Measurements from ENCODE around the gene TIMM17B.

The TIMM17B gene

GRCh38 chrX:48852857-48853256, 44.7 kb downstream of the TIMM17B start:
- TF ChIP-seq RAD21 (IDR thresholded peaks at IDR 0.05; ENCODE audit: low read depth) (no peak), TCF12 (IDR thresholded peaks at IDR 0.05; ENCODE audit: low read depth) (no peak), CREB1 (IDR thresholded peaks at IDR 0.05; ENCODE audit: low read depth) (no peak)

GRCh38 chrX:48848847-48849246, 48.7 kb downstream of the TIMM17B start:
- no peak for TF ChIP-seq TEAD4 (IDR thresholded peaks at IDR 0.05)
- TF ChIP-seq TCF12 (IDR thresholded peaks at IDR 0.05; ENCODE audit: low read depth) = no peak
- TF ChIP-seq FOXM1 (IDR thresholded peaks at IDR 0.05; ENCODE audit: borderline replicate concordance, low read depth) = no peak
- no peak for TF ChIP-seq TAF1 (IDR thresholded peaks at IDR 0.05; ENCODE audit: low read depth)
- TF ChIP-seq EGR1 (IDR thresholded peaks at IDR 0.05) = no peak
- TF ChIP-seq RAD21 (IDR thresholded peaks at IDR 0.05; ENCODE audit: low read depth) = no peak
- TF ChIP-seq REST (IDR thresholded peaks at IDR 0.05; ENCODE audit: low read depth) = no peak
- no peak for TF ChIP-seq EP300 (IDR thresholded peaks at IDR 0.05; ENCODE audit: borderline replicate concordance)
- no peak for TF ChIP-seq CREB1 (IDR thresholded peaks at IDR 0.05; ENCODE audit: low read depth)
